Measurements from ENCODE around the gene ZNF354B.

DNA sequence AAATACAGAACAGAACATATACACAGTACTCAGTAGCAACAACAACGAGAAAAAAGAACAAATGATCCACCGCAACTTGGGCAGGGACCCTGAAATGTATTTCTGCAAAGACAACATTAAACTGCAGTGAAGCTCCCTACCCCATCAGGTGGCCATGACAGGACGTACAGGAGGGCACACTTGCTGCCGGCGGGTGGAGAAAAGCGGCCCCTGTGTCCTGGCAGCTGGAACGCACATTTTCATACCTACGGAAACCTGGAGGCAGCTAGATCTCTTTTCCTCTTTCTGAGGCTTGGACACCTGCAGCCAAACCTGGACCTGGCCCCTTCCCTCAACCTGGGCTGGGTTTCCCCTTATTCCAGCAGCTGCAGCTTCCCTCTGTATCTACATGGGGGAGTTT, 42.2 kb upstream of the ZNF354B start:
- TF ChIP-seq NANOG (IDR thresholded peaks at IDR 0.05; ENCODE audit: insufficient read depth, low read depth, low read length, poor library complexity, severe bottlenecking) = no peak
- no peak for TF ChIP-seq EP300 (IDR thresholded peaks at IDR 0.05; ENCODE audit: borderline replicate concordance in 1 of 2, low read depth in 2 of 2, low read length in 2 of 2)
- TF ChIP-seq ZNF274 (IDR thresholded peaks at IDR 0.05; ENCODE audit: borderline replicate concordance, extremely low read depth, low read length) = no peak
- no peak for TF ChIP-seq RBBP5 (IDR thresholded peaks at IDR 0.05; ENCODE audit: borderline replicate concordance, low read depth, low read length)
- no peak for TF ChIP-seq RFX5 (IDR thresholded peaks at IDR 0.05; ENCODE audit: borderline replicate concordance, low read depth, low read length)
- TF ChIP-seq, protein P1, sequence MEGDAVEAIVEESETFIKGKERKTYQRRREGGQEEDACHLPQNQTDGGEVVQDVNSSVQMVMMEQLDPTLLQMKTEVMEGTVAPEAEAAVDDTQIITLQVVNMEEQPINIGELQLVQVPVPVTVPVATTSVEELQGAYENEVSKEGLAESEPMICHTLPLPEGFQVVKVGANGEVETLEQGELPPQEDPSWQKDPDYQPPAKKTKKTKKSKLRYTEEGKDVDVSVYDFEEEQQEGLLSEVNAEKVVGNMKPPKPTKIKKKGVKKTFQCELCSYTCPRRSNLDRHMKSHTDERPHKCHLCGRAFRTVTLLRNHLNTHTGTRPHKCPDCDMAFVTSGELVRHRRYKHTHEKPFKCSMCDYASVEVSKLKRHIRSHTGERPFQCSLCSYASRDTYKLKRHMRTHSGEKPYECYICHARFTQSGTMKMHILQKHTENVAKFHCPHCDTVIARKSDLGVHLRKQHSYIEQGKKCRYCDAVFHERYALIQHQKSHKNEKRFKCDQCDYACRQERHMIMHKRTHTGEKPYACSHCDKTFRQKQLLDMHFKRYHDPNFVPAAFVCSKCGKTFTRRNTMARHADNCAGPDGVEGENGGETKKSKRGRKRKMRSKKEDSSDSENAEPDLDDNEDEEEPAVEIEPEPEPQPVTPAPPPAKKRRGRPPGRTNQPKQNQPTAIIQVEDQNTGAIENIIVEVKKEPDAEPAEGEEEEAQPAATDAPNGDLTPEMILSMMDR (IDR thresholded peaks at IDR 0.05; ENCODE audit: control extremely low read depth in 1 of 3, insufficient read depth in 1 of 3, low read depth in 1 of 3, low read length in 3 of 3) = no peak
- TF ChIP-seq GTF2F1 (IDR thresholded peaks at IDR 0.05; ENCODE audit: borderline replicate concordance, low read depth, low read length) = no peak
- no peak for TF ChIP-seq TAF1 (IDR thresholded peaks at IDR 0.05; ENCODE audit: low read depth, low read length)
- TF ChIP-seq POLR2A (IDR thresholded peaks at IDR 0.05; ENCODE audit: control extremely low read depth in 1 of 2, low read depth in 2 of 2, low read length in 2 of 2) = no peak
- no peak for TF ChIP-seq SUZ12 (IDR thresholded peaks at IDR 0.05; ENCODE audit: low read length)
- no peak for TF ChIP-seq YY1 (IDR thresholded peaks at IDR 0.05; ENCODE audit: low read depth, low read length)

Measured in H1 (cell line).